ENCODE results near the gene HAUS5. TPM values are rescaled to one million over a fixed set of nuclear protein-coding genes. Genes with fewer than 3 reads are reported as not detected.
"Not testable (repeated sequence)": the region's sequence is repeated elsewhere in the genome, so short reads cannot be mapped to it uniquely, and the experiment has no call there.

Gene HAUS5
- total and polyA plus RNA-seq, 8 donors: 5.6 to 22.5 (median 7.4) TPM

DNA sequence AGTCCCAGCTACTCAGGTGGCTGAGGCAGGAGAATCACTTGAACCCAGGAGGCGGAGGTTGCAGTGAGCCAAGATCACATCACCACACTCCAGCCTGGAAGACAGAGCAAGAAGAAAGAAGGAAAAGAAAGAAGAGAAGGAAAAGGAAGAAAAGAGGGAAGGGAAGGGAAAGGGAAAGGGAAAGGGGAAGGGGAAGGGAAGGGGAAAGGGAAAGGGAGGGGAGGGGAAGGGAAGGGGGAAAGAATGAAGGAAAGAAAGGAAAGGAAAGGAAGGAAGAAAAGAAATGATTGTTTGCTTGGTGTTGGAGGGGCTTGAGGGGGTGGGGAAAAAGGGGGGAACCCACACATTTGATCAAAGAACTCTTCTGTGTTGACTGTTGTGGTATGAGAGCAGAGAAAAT is 16.6 kb upstream of the HAUS5 start:
- DNase-seq (no peak), ATAC-seq (no peak), FAIRE-seq (no peak)
- TF ChIP-seq, protein P1, sequence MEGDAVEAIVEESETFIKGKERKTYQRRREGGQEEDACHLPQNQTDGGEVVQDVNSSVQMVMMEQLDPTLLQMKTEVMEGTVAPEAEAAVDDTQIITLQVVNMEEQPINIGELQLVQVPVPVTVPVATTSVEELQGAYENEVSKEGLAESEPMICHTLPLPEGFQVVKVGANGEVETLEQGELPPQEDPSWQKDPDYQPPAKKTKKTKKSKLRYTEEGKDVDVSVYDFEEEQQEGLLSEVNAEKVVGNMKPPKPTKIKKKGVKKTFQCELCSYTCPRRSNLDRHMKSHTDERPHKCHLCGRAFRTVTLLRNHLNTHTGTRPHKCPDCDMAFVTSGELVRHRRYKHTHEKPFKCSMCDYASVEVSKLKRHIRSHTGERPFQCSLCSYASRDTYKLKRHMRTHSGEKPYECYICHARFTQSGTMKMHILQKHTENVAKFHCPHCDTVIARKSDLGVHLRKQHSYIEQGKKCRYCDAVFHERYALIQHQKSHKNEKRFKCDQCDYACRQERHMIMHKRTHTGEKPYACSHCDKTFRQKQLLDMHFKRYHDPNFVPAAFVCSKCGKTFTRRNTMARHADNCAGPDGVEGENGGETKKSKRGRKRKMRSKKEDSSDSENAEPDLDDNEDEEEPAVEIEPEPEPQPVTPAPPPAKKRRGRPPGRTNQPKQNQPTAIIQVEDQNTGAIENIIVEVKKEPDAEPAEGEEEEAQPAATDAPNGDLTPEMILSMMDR (IDR thresholded peaks at IDR 0.05): no peak
- WGBS, 2 donors: 98 to 100% methylated on average over 1 of the region's 1 CpG
- Histone ChIP-seq H3K36me3 (no peaks in the 10 kb centered on the region), H3K4me1 (no peaks in the 10 kb centered on the region), H3K9me3 (no peaks in the 10 kb centered on the region), H3K27ac (no peak overlapping the region), H3K27me3 (no peaks in the 10 kb centered on the region), H3K4me3 (no peak overlapping the region)
- intact Hi-C loops (cut with DNase I): loop anchor here in 1 of 3 donors (10.0 kb wide), 1 partner anchor 51 kb away; the partner anchor contains the start of gene TMEM147

DNA sequence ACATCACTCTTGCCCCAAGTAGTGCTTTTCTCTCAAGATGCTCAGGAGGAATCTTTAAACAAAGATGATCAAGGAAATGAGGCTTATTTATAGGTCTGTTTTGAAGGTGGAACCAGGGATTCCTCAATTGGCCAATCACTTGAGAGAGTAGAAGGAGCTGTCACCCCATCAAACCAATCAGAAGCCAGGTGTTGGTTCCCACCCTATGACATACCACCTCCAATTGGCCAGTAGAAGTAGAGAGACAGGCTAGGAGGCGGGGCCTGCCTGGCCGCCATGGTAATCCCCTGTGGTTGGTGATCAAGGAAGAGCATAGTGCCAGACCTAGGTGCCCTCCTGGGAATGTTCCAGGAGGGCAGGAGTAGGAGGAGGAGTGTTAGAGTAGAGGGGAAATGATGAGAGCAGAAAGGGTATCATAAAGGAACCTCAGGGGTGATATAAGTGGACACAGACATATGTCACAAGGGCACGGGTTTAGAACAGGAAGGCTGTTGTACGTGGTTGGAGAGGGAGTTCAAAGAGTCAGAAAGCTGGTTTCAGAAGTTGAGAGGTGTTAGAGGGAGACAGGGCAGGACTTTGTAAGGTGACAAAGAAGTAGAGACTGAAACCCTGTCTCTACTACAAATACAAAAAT is 16.1 kb upstream of the HAUS5 start:
- TF ChIP-seq, protein P1 (IDR thresholded peaks at IDR 0.05): no peak
- intact Hi-C loops (cut with DNase I): loop anchor here in 1 of 3 donors (10.0 kb wide), 1 partner anchor 52 kb away; the partner anchor contains the start of gene TMEM147
- 64 to 73% methylated on average over 4 of the region's 4 CpGs for WGBS, 2 donors
- Histone ChIP-seq H3K36me3 (no peaks in the 10 kb centered on the region), H3K27me3 (no peaks in the 10 kb centered on the region), H3K4me3 (no peak overlapping the region), H3K9me3 (no peaks in the 10 kb centered on the region), H3K4me1 (no peaks in the 10 kb centered on the region), H3K27ac (no peak overlapping the region)
- no peak for DNase-seq
- FAIRE-seq: no peak
- ATAC-seq: no peak

DNA sequence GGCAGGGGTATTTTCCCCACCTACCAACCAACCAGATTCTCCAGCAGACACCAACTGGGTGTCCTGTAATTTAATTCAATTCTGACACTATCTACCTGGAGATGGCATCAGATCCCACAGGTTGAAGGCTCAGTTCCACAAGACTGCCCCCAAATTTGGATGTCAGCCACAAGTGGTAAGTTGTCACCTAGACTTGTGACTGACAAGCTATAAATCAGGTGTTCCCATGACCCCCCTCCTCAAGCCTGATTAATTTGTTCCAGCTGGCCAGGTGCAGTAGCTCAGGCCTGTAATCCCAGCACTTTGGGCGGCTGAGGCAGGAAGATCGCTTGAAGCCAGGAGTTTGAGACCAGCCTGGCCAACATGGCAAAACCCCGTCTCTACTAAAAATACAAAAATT is 10.6 kb upstream of the HAUS5 start:
- H3K4me3 ChIP-seq: no peak overlapping the region
- FAIRE-seq: no peak

DNA sequence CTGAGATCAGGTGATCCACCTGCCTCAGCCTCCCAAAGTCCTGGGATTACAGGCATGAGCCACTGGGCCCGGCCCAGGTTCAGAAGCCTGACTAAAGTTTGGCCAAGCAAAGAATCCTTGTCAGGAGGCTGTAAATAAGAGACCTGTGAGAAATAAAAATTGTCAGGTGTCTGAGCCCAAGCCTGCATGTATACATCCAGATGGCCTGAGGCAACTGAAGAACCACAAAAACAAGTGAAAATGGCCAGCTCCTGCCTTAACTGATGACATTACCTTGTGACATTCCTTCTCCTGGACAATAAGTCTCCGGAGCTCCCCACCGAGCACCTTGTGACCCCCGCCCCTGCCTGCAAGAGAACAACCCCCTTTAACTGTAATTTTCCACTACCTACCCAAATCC is 8.1 kb upstream of the HAUS5 start:
- ATAC-seq; intact Hi-C loops (cut with DNase I); H3K4me3 ChIP-seq; H3K4me1 ChIP-seq; FAIRE-seq; H3K9me3 ChIP-seq; H3K36me3 ChIP-seq; H3K27ac ChIP-seq; DNase-seq; H3K27me3 ChIP-seq: not testable (repeated sequence)
- WGBS, 2 donors: 77 to 85% methylated on average over 4 of the region's 4 CpGs

More for the DNA sequence above, 10.6 kb upstream of the HAUS5 start:
- no peaks in the 10 kb centered on the region for H3K4me1 ChIP-seq
- H3K9me3 ChIP-seq: no peaks in the 10 kb centered on the region
- no peak overlapping the region for H3K27ac ChIP-seq
- TF ChIP-seq, protein P1 (IDR thresholded peaks at IDR 0.05): no peak
- intact Hi-C loops (cut with DNase I): no loop called here
- ATAC-seq (no peak), DNase-seq (no peak)
- WGBS, 2 donors: 84 to 86% methylated on average over 3 of the region's 3 CpGs
- H3K27me3 ChIP-seq: no peaks in the 10 kb centered on the region
- no peaks in the 10 kb centered on the region for H3K36me3 ChIP-seq

DNA sequence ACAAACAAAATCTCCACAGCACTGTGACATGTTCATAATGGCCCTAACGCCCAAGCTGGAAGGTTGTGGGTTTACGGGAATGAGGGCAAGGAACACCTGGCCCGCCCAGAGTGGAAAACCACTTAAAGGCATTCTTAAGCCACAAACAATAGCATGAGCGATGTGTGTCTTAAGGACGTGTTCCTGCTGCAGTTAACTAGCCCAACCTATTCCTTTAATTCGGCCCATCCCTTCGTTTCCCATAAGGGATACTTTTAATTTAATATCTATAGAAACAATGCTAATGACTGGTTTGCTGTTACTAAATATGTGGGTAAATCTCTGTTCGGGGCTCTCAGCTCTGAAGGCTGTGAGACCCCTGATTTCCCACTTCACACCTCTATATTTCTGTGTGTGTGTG is 5.4 kb upstream of the HAUS5 start:
- DNase-seq; H3K36me3 ChIP-seq; H3K4me1 ChIP-seq; H3K9me3 ChIP-seq; ATAC-seq; H3K4me3 ChIP-seq; intact Hi-C loops (cut with DNase I); H3K27ac ChIP-seq; H3K27me3 ChIP-seq; FAIRE-seq: not testable (repeated sequence)
- WGBS, 2 donors: 78 to 82% methylated on average over 8 of the region's 8 CpGs

DNA sequence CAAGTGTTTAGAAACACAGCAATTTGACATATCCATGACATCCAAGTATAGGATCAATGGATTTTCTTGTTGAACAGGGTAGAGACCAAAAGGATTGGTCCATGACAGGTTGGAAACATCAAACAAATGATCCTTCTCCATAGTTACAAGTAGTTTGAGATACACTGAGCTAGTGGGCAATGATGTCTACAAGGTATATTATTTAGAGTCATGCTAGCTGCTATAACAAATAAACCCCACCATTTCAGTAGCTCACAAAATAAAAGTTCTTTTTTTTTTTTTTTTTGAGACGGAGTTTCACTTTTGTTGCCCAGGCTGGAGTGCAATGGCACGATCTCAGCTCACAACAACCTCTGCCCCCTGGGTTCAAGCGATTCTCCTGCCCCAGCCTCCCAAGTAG is 4.9 kb upstream of the HAUS5 start:
- no peak for FAIRE-seq
- 68 to 77% methylated on average over 3 of the region's 3 CpGs for WGBS, 2 donors

More for the DNA sequence above, 4.9 kb upstream of the HAUS5 start:
- ATAC-seq (no peak), DNase-seq (no peak)
- Histone ChIP-seq H3K9me3 (no peaks in the 10 kb centered on the region), H3K4me3 (no peak overlapping the region), H3K4me1 (peaks cover 0 to 6% (median 3%) of the 10 kb centered on the region in 3 donors), H3K36me3 (no peaks in the 10 kb centered on the region), H3K27me3 (no peaks in the 10 kb centered on the region), H3K27ac (no peak overlapping the region)
- TF ChIP-seq, protein P1 (IDR thresholded peaks at IDR 0.05): no peak
- intact Hi-C loops (cut with DNase I): no loop called here
